HepG2 (cell line): ENCODE data around the gene ULK3. TPM values are rescaled to one million over a fixed set of nuclear protein-coding genes. Genes with fewer than 3 reads are reported as not detected.

Source experiments
- ATAC-seq: fragments of 200-7000 bp; cut with Tn5 transposase; 3 replicates; pipeline ENCODE4 v1.9.1; 2020; ENCODE audit warnings: mild to moderate bottlenecking, moderate library complexity
- BruUV-seq: library from RNA; stranded (reverse); fragments of 400-500 nt; replicated peaks from 2 replicates; lab custom pipeline; 2021; lab: Mats Ljungman, UMichigan
- CTCF ChIA-PET: fragments of 300-600 bp; formaldehyde crosslinking; extraction: SDS; loops from one replicate; lab custom pipeline; 2021; ENCODE audit warnings: low total read pairs, inconsistent platforms, low intra/inter-chr PET ratio; lab: Yijun Ruan, JAX
- POLR2A ChIA-PET: fragments of 350-600 bp; sonication (Branson Sonifier 250); formaldehyde crosslinking; loops from one replicate; lab custom pipeline; 2020; ENCODE audit warnings: antibody characterized with exemption, inconsistent platforms; lab: Yijun Ruan, JAX
- DNase-seq: peaks from one replicate; pipeline ENCODE4 v3.0.0-alpha.2; 2015; ENCODE audit warnings: low spot score
- FAIRE-seq: peaks from 3 replicates; lab custom pipeline; 2011; peaks lifted over from hg19 to GRCh38; lab: Jason Lieb, UNC
- H2AFZ ChIP-seq: one replicate; pipeline ENCODE4 v1.6.1; 2011; ENCODE audit warnings: low read length, inconsistent platforms
- H3K27ac ChIP-seq: fragments of 300-600 bp; 3 replicates; pipeline ENCODE4 v1.8.0; 2011; ENCODE audit warnings: mixed run types, mild to moderate bottlenecking, mixed read lengths, low read length, inconsistent platforms; ENCODE audit not compliant: insufficient read depth; ENCODE audit errors: extremely low read length
- H3K27me3 ChIP-seq, 2 experiments: fragments of 200-600 bp in 1 of 2; 2 replicates in 1 of 2; 3 replicates in 1 of 2; pipeline versions ENCODE4 v1.6.0 to v1.8.0; 2011; ENCODE audit warnings: low read length in 2 of 2, mild to moderate bottlenecking in 2 of 2, moderate library complexity in 2 of 2, inconsistent platforms in 1 of 2; ENCODE audit not compliant: insufficient read depth in 2 of 2, control insufficient read depth in 1 of 2
- H3K36me3 ChIP-seq, 2 experiments: fragments of 200-600 bp in 1 of 2; replicated peaks in 1 of 2; 2 replicates in 1 of 2; 3 replicates in 1 of 2; pipeline versions ENCODE4 v1.5.1 to v1.8.0; 2011; ENCODE audit warnings: low read length in 2 of 2, inconsistent platforms in 1 of 2; ENCODE audit not compliant: insufficient read depth in 2 of 2, control insufficient read depth in 1 of 2
- H3K4me1 ChIP-seq: 2 replicates; pipeline ENCODE4 v1.5.1; 2012; ENCODE audit warnings: low read length, inconsistent platforms; ENCODE audit not compliant: insufficient read depth
- H3K4me2 ChIP-seq: 2 replicates; pipeline ENCODE4 v1.6.0; 2011; ENCODE audit warnings: low read depth, low read length, inconsistent platforms
- H3K4me3 ChIP-seq, 3 experiments: fragments of 200-600 bp in 1 of 3; sonication (generic), shearing (Covaris generic) in 1 of 3; replicated peaks in 1 of 3; 2 replicates each; pipeline ENCODE4 v1.5.1; 2011 to 2016; ENCODE audit warnings: low read length in 3 of 3, inconsistent platforms in 2 of 3, low read depth in 2 of 3, mild to moderate bottlenecking in 2 of 3, control low read depth in 1 of 3, mixed read lengths in 1 of 3; ENCODE audit not compliant: insufficient read depth in 1 of 3
- H3K79me2 ChIP-seq: one replicate; pipeline ENCODE4 v1.6.1; 2011; ENCODE audit warnings: low read length, inconsistent platforms; ENCODE audit not compliant: insufficient read depth
- H3K9ac ChIP-seq: 2 replicates; pipeline ENCODE4 v1.6.0; 2011; ENCODE audit warnings: mild to moderate bottlenecking, low read depth, low read length, inconsistent platforms; ENCODE audit not compliant: insufficient read depth
- H3K9me3 ChIP-seq: 2 replicates; pipeline ENCODE4 v1.5.1; 2012; ENCODE audit warnings: mild to moderate bottlenecking, low read length
- H4K20me1 ChIP-seq: 2 replicates; pipeline ENCODE4 v1.6.0; 2011; ENCODE audit warnings: inconsistent platforms, mild to moderate bottlenecking, low read length, moderate library complexity; ENCODE audit not compliant: insufficient read depth
- AGO1 ChIP-seq: fragments of 200-400 bp; formaldehyde crosslinking; IDR thresholded peaks from 2 replicates; pipeline ENCODE4 v1.6.1; 2017; ENCODE audit warnings: mild to moderate bottlenecking, low read depth, low read length, moderate library complexity; ENCODE audit not compliant: poor library complexity, severe bottlenecking
- AGO2 ChIP-seq: fragments of 200-400 bp; formaldehyde crosslinking; optimal IDR thresholded peaks from 2 replicates; pipeline ENCODE3; 2017; ENCODE audit warnings: mild to moderate bottlenecking, low read depth, low read length, moderate library complexity
- CBX5 ChIP-seq: sonication (generic); formaldehyde crosslinking; IDR thresholded peaks from 2 replicates; pipeline ENCODE4 v1.4.0; 2020; ENCODE audit warnings: missing genetic modification reagents, borderline replicate concordance
- FLYWCH1 ChIP-seq: sonication (generic); formaldehyde crosslinking; IDR thresholded peaks from 2 replicates; pipeline ENCODE4 v1.8.1; 2023; ENCODE audit warnings: mild to moderate bottlenecking, missing genetic modification reagents
- HNF4G ChIP-seq, 2 experiments: sonication (generic) in 1 of 2; formaldehyde crosslinking in 1 of 2; IDR thresholded peaks; 2 replicates each; pipeline versions ENCODE4 v1.4.0 to v1.6.1; 2011 to 2020; ENCODE audit warnings: borderline replicate concordance in 2 of 2, low read depth in 2 of 2, mild to moderate bottlenecking in 2 of 2, low read length in 1 of 2, missing genetic modification reagents in 1 of 2, moderate library complexity in 1 of 2
- MLXIP ChIP-seq: sonication (generic); formaldehyde crosslinking; IDR thresholded peaks from 2 replicates; pipeline ENCODE4 v1.9.0; 2021; ENCODE audit warnings: missing genetic modification reagents, borderline replicate concordance
- POLR2AphosphoS2 ChIP-seq: IDR thresholded peaks from 2 replicates; pipeline ENCODE4 v1.6.1; 2011; ENCODE audit warnings: low read depth, low read length, improper control_type of control experiment
- SAP130 ChIP-seq: IDR thresholded peaks from 2 replicates; pipeline ENCODE4 v1.6.1; 2016; ENCODE audit warnings: low read depth
- ZNF639 ChIP-seq: conservative IDR thresholded peaks from 2 replicates; pipeline ENCODE4 v1.6.1; 2018; ENCODE audit warnings: missing genetic modification reagents
- ZNF672 ChIP-seq: sonication (generic); formaldehyde crosslinking; IDR thresholded peaks from 2 replicates; pipeline ENCODE4 v1.8.1; 2022; ENCODE audit warnings: missing genetic modification reagents
- ZNF776 ChIP-seq: sonication (generic); formaldehyde crosslinking; IDR thresholded peaks from 2 replicates; pipeline ENCODE4 v1.4.0; 2020; ENCODE audit warnings: mild to moderate bottlenecking, missing genetic modification reagents
- ZNF83 ChIP-seq: sonication (generic); formaldehyde crosslinking; IDR thresholded peaks from 2 replicates; pipeline ENCODE4 v1.4.0; 2020; ENCODE audit warnings: missing genetic modification reagents, mild to moderate bottlenecking, borderline replicate concordance
- WGBS: methylation state at CpG from one replicate; pipeline ENCODE4 v1.1.6; 2017; ENCODE audit warnings: low lambda C conversion rate; 5-methylcytosine and 5-hydroxymethylcytosine counted together
- in situ Hi-C: cut with HindIII; loops from 2 replicates; pipeline ENCODE4 v1.10.0; 2017; ENCODE audit warnings: low pct_unique_long_range_greater_than_20kb; ENCODE audit not compliant: extremely low pct_ligation_motif_present
- intact Hi-C: fragments of 100-400 bp; cut with micrococcal nuclease; formaldehyde crosslinking; loops from one replicate; pipeline ENCODE4 v1.10.0; 2022; ENCODE audit not compliant: unreplicated experiment
- polyA plus RNA-seq, 8 experiments: library from polyadenylated mRNA; depleted of rRNA in 3 of 8; stranded (reverse) in 7 of 8; unstranded in 1 of 8; fragments of >200 nt; fragmentation: Illumina TruSeq in 4 of 8; extraction: Trizol in 4 of 8; gene quantifications; 2 replicates each; pipeline versions ENCODE4 v1.2.1 to v1.2.3, GENCODE V29; 2011 to 2016; ENCODE audit warnings: low read depth in 4 of 8, missing spikeins in 1 of 8, mixed read lengths in 1 of 8; ENCODE audit not compliant: insufficient read depth in 1 of 8
- total RNA-seq, 5 experiments: library from RNA; depleted of rRNA; stranded (reverse); fragments of >200 nt; fragmentation: Illumina TruSeq; extraction: Trizol; gene quantifications; 2 replicates each; pipeline ENCODE4 v1.2.3, GENCODE V29; 2016; ENCODE audit warnings: low read depth in 1 of 5
- TF ChIP-seq, protein P1 (sequence below): sonication (generic); formaldehyde crosslinking; IDR thresholded peaks from 2 replicates; pipeline ENCODE4 v1.8.0; 2022; ENCODE audit warnings: mild to moderate bottlenecking, missing genetic modification reagents, moderate library complexity

ULK3 gene
- total and polyA plus RNA-seq, 2 of the 13 experiments (the other 11 are each of a cell fraction or from before 2014, with no cell fraction given), result 15.2 to 23.7 TPM

DNA sequence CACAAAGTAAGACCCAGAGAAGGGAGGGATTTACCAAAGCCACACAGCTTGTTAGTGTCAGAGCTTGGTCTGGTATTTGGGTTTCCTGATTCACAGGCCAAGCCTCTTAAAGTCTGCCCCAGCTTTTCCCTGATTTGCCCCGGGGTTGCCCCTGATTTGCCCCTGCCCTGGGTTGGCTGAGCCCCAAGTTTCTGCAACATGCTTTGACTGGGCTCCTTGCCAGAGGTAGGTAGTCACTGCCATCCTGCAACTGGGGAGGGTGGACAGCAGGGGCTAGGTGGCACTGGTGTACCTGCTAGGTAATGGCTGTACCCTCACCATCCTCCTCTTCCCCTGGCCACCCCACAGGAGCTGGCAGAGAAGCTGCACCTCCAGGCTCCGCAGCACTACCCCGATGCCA, 49.4 kb upstream of the ULK3 start:
- H3K9ac ChIP-seq, result no peak overlapping the region
- ATAC-seq (no peak), DNase-seq (no peak), FAIRE-seq (no peak)
- CTCF ChIA-PET, result no interaction called here
- H3K9me3 ChIP-seq, result no peaks in the 10 kb centered on the region
- no peak overlapping the region for H2AFZ ChIP-seq
- H3K4me3 ChIP-seq, result no peak overlapping the region
- H4K20me1 ChIP-seq, result no peaks in the 10 kb centered on the region; the same call in 1 of the 2 replicates
- H3K36me3 ChIP-seq, result peaks cover 13 to 23% of the 10 kb centered on the region in 2 experiments; a peak in 4 of 5 replicates
- in situ Hi-C loops (no loop called here), intact Hi-C loops (no loop called here)
- peaks cover 27% of the 10 kb centered on the region for H3K4me1 ChIP-seq
- WGBS, result 57% methylated on average over 1 of the region's 3 CpGs
- H3K4me2 ChIP-seq, result no peak overlapping the region
- H3K27me3 ChIP-seq, result no peaks in the 10 kb centered on the region; a peak in 1 of 5 replicates
- peaks cover 11% of the 10 kb centered on the region for H3K79me2 ChIP-seq
- no TSS peak for BruUV-seq
- H3K27ac ChIP-seq, result no peak overlapping the region
- TF ChIP-seq AGO1, result no peak
- peak; percentile 35 for TF ChIP-seq AGO2
- no peak for TF ChIP-seq ZNF83 (CRISPR knock-in tag)
- POLR2A ChIA-PET, result interaction anchor here (1.6 kb wide), 1 partner anchor 14 kb away, joined by 7 read pairs; the partner anchor contains the start of gene FAM219B

DNA sequence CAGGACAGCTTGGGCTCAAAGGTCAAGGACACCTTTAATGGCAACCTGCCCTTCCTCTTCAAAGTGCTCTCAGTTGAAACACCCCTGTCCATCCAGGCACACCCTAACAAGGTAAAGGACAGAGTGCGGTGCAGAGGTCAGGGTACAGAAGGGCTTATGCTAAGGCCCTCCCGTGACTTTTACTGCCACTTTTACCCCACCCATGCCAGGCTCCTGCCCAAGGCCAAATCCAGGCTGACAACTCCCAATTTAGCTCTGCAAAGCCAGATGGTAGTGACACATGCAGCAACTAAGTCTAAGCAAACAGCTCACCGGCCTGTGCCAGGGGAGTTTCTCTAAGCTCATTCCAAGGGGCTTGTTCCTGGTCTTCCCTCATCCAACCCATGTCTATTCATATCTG, 48.5 kb upstream of the ULK3 start:
- intact Hi-C loops, result no loop called here
- H3K27ac ChIP-seq, result no peak overlapping the region
- TF ChIP-seq, protein P1, sequence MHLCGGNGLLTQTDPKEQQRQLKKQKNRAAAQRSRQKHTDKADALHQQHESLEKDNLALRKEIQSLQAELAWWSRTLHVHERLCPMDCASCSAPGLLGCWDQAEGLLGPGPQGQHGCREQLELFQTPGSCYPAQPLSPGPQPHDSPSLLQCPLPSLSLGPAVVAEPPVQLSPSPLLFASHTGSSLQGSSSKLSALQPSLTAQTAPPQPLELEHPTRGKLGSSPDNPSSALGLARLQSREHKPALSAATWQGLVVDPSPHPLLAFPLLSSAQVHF (CRISPR knock-in tag), result no peak
- TF ChIP-seq POLR2AphosphoS2 (no peak), MLXIP (CRISPR knock-in tag) (no peak), HNF4G (IDR thresholded peaks at IDR 0.05; ENCODE audit: borderline replicate concordance, low read depth, low read length) (peak; percentile 47), HNF4G (CRISPR knock-in tag; IDR thresholded peaks at IDR 0.05; ENCODE audit: borderline replicate concordance, low read depth) (no peak), SAP130 (CRISPR knock-in tag) (peak; percentile 29; the same call in 1 of the 2 replicates), FLYWCH1 (no peak), ZNF672 (CRISPR knock-in tag) (no peak), CBX5 (CRISPR knock-in tag) (no peak), ZNF639 (CRISPR knock-in tag) (no peak), ZNF776 (CRISPR knock-in tag) (no peak)

More for the DNA sequence above, 48.5 kb upstream of the ULK3 start:
- BruUV-seq, result no TSS peak
- DNase-seq (no peak), FAIRE-seq (no peak), ATAC-seq (no peak)
- Histone ChIP-seq H3K4me2 (peak overlapping the region; percentile 84), H3K36me3 (peaks cover 11 to 20% of the 10 kb centered on the region in 2 experiments; a peak in 4 of 5 replicates), H4K20me1 (no peaks in the 10 kb centered on the region; the same call in 1 of the 2 replicates), H3K4me3 (0 out of 6 replicates have a peak overlapping the region, but pooled peaks of 1 of the 3 experiments have one; percentile 99), H3K4me1 (peaks cover 27% of the 10 kb centered on the region), H3K9ac (no peak overlapping the region), H3K79me2 (peaks cover 11% of the 10 kb centered on the region), H3K27me3 (no peaks in the 10 kb centered on the region; a peak in 1 of 5 replicates), H3K9me3 (no peaks in the 10 kb centered on the region), H2AFZ (no peak overlapping the region)
- in situ Hi-C loops, result no loop called here
- CTCF ChIA-PET, result no interaction called here
- 61% methylated on average over 2 of the region's 3 CpGs for WGBS
- POLR2A ChIA-PET, result interaction anchor here (1.6 to 3.3 kb wide), 2 partner anchors 9 to 15 kb away, joined by 7 to 23 read pairs; partner anchors contain the start of gene FAM219B
